Activated CD4-positive, alpha-beta memory T cell treated with anti-CD3 and anti-CD28 coated beads, Interleukin-2, amount 10 ng/mL, durations not matched to agents 7 days and 5 days (primary cell): Measurements from ENCODE around the gene LRP8. TPM values are rescaled to one million over a fixed set of nuclear protein-coding genes. Genes with fewer than 3 reads are reported as not detected.
A peak's percentile ranks its signal among the peaks of the same experiment; 100 is the strongest.

Experiments used
- CTCF ChIA-PET: fragments of 350-600 bp; sonication (Branson Sonifier 250); formaldehyde crosslinking; loops from one replicate; lab custom pipeline; 2021; ENCODE audit warnings: antibody characterized with exemption, inconsistent platforms; lab: Charles Lee
- POLR2A ChIA-PET: fragments of 350-600 bp; sonication (Branson Sonifier 250); formaldehyde crosslinking; loops from one replicate; lab custom pipeline; 2021; ENCODE audit warnings: antibody characterized with exemption; lab: Charles Lee
- DNase-seq: peaks from one replicate; pipeline ENCODE4 v3.0.0-alpha.2; 2020
- H3K27ac Mint-ChIP-seq: one replicate; pipeline ENCODE4 v1.8.0; 2021; ENCODE audit warnings: mild to moderate bottlenecking, mixed read lengths
- H3K27me3 Mint-ChIP-seq: one replicate; pipeline ENCODE4 v1.8.0; 2021; ENCODE audit warnings: mixed read lengths
- H3K36me3 Mint-ChIP-seq: one replicate; pipeline ENCODE4 v1.8.0; 2021; ENCODE audit warnings: low read depth, mixed read lengths
- H3K4me1 Mint-ChIP-seq: one replicate; pipeline ENCODE4 v1.8.0; 2021; ENCODE audit warnings: mixed read lengths
- H3K4me3 Mint-ChIP-seq: one replicate; pipeline ENCODE4 v1.8.0; 2021; ENCODE audit warnings: mild to moderate bottlenecking, mixed read lengths
- H3K9me3 Mint-ChIP-seq: one replicate; pipeline ENCODE4 v1.8.0; 2021; ENCODE audit warnings: mixed read lengths
- total RNA-seq, 2 experiments: library from RNA; stranded (reverse); gene quantifications; one replicate each; pipeline ENCODE4 v1.2.3, GENCODE V29; 2021

LRP8 gene
- total RNA-seq, 2 experiments from 2014 or later = 51.5 to 52.7 TPM

GRCh38 chr1:53342735-53343470 is 15.0 kb upstream of the LRP8 start:
- ChIA-PET CTCF (interaction anchor here (1.2 kb wide), 1 partner anchor 64 kb away, joined by 5 read pairs; no protein-coding TSS in a partner anchor), POLR2A (interaction anchor here (0.6 to 1.0 kb wide), 2 partner anchors 8 to 501 kb away, joined by 3 read pairs; no protein-coding TSS in a partner anchor)
- H3K9me3 Mint-ChIP-seq = no peaks in the 10 kb centered on the region
- peak; percentile 2 for DNase-seq
- peaks cover 2% of the 10 kb centered on the region for H3K27me3 Mint-ChIP-seq
- peaks cover 17% of the 10 kb centered on the region for H3K36me3 Mint-ChIP-seq
- no peak overlapping the region for H3K4me3 Mint-ChIP-seq
- no peak overlapping the region for H3K27ac Mint-ChIP-seq
- no peaks in the 10 kb centered on the region for H3K4me1 Mint-ChIP-seq

- ChIA-PET POLR2A (no interaction called here), CTCF (no interaction called here)
- Mint-ChIP-seq H3K9me3 (no peaks in the 10 kb centered on the region), H3K27me3 (peaks cover 2% of the 10 kb centered on the region), H3K4me3 (no peak overlapping the region), H3K27ac (no peak overlapping the region), H3K36me3 (peaks cover 18% of the 10 kb centered on the region), H3K4me1 (no peaks in the 10 kb centered on the region)
- peak; percentile 7 for DNase-seq
Observed at GRCh38 chr1:53341961-53342707, 14.3 kb upstream of the LRP8 start.

GRCh38 chr1:53341521-53341895 is 13.6 kb upstream of the LRP8 start:
- ChIA-PET CTCF (no interaction called here), POLR2A (no interaction called here)
- peaks cover 18% of the 10 kb centered on the region for H3K36me3 Mint-ChIP-seq

GRCh38 chr1:53340660-53341520 is 13.0 kb upstream of the LRP8 start:
- no peaks in the 10 kb centered on the region for H3K9me3 Mint-ChIP-seq
- peaks cover 1% of the 10 kb centered on the region for H3K4me1 Mint-ChIP-seq
- no peak overlapping the region for H3K27ac Mint-ChIP-seq
- H3K36me3 Mint-ChIP-seq = peaks cover 19% of the 10 kb centered on the region
- ChIA-PET CTCF (no interaction called here), POLR2A (interaction anchor here (0.8 kb wide), 1 partner anchor 18 kb away, joined by 3 read pairs; no protein-coding TSS in a partner anchor)
- peak; percentile 10 for DNase-seq
- peaks cover 2% of the 10 kb centered on the region for H3K27me3 Mint-ChIP-seq
- H3K4me3 Mint-ChIP-seq = no peak overlapping the region

More at GRCh38 chr1:53341521-53341895, 13.6 kb upstream of the LRP8 start:
- DNase-seq = peak; percentile 12
- Mint-ChIP-seq H3K4me3 (no peak overlapping the region), H3K4me1 (no peaks in the 10 kb centered on the region), H3K9me3 (no peaks in the 10 kb centered on the region), H3K27me3 (peaks cover 2% of the 10 kb centered on the region), H3K27ac (no peak overlapping the region)

- no peak overlapping the region for H3K4me3 Mint-ChIP-seq
- peaks cover 10% of the 10 kb centered on the region for H3K4me1 Mint-ChIP-seq
- DNase-seq = peak; percentile 11
- no peaks in the 10 kb centered on the region for H3K27me3 Mint-ChIP-seq
- ChIA-PET CTCF (no interaction called here), POLR2A (no interaction called here)
- no peak overlapping the region for H3K27ac Mint-ChIP-seq
- H3K36me3 Mint-ChIP-seq = peaks cover 22% of the 10 kb centered on the region
- H3K9me3 Mint-ChIP-seq = no peaks in the 10 kb centered on the region
Observed at GRCh38 chr1:53339736-53340635, 12.1 kb upstream of the LRP8 start.

- H3K27me3 Mint-ChIP-seq = no peaks in the 10 kb centered on the region
- CTCF ChIA-PET = no interaction called here
- no peak overlapping the region for H3K4me3 Mint-ChIP-seq
- H3K4me1 Mint-ChIP-seq = peaks cover 18% of the 10 kb centered on the region
- no peak overlapping the region for H3K27ac Mint-ChIP-seq
- DNase-seq = no peak
- POLR2A ChIA-PET = no interaction called here
- H3K9me3 Mint-ChIP-seq = no peaks in the 10 kb centered on the region
- peaks cover 22% of the 10 kb centered on the region for H3K36me3 Mint-ChIP-seq
Observed at GRCh38 chr1:53338423-53338822, 10.6 kb upstream of the LRP8 start.

GRCh38 chr1:53337499-53337898 is 9.6 kb upstream of the LRP8 start:
- no peaks in the 10 kb centered on the region for H3K9me3 Mint-ChIP-seq
- ChIA-PET POLR2A (interaction anchor here (3.2 kb wide), 1 partner anchor 11 kb away, joined by 13 read pairs; no protein-coding TSS in a partner anchor), CTCF (no interaction called here)
- H3K27ac Mint-ChIP-seq = no peak overlapping the region
- H3K4me1 Mint-ChIP-seq = peaks cover 18% of the 10 kb centered on the region
- H3K27me3 Mint-ChIP-seq = no peaks in the 10 kb centered on the region
- H3K4me3 Mint-ChIP-seq = no peak overlapping the region
- peaks cover 22% of the 10 kb centered on the region for H3K36me3 Mint-ChIP-seq
- no peak for DNase-seq

GRCh38 chr1:53336146-53336545 is 8.3 kb upstream of the LRP8 start:
- peak; percentile 9 for DNase-seq
- H3K4me1 Mint-ChIP-seq = peaks cover 18% of the 10 kb centered on the region
- no peaks in the 10 kb centered on the region for H3K27me3 Mint-ChIP-seq
- H3K27ac Mint-ChIP-seq = no peak overlapping the region
- no peak overlapping the region for H3K4me3 Mint-ChIP-seq
- ChIA-PET POLR2A (interaction anchor here (0.9 to 3.2 kb wide), 4 partner anchors 10 to 33 kb away, joined by 3 to 13 read pairs (median 4); no protein-coding TSS in a partner anchor), CTCF (no interaction called here)
- H3K9me3 Mint-ChIP-seq = no peaks in the 10 kb centered on the region
- peaks cover 17% of the 10 kb centered on the region for H3K36me3 Mint-ChIP-seq

- no peak overlapping the region for H3K4me3 Mint-ChIP-seq
- CTCF ChIA-PET = no interaction called here
- POLR2A ChIA-PET = interaction anchor here (1.0 to 3.2 kb wide), 4 partner anchors 8 to 12 kb away, joined by 3 to 13 read pairs (median 4); no protein-coding TSS in a partner anchor
Observed at GRCh38 chr1:53335661-53336060, 7.8 kb upstream of the LRP8 start.

GRCh38 chr1:53334781-53335180 is 6.9 kb upstream of the LRP8 start:
- H3K27ac Mint-ChIP-seq = peak overlapping the region; percentile 8
- H3K36me3 Mint-ChIP-seq = peaks cover 13% of the 10 kb centered on the region
- H3K9me3 Mint-ChIP-seq = no peaks in the 10 kb centered on the region
- H3K27me3 Mint-ChIP-seq = no peaks in the 10 kb centered on the region
- DNase-seq = peak; percentile 16
- CTCF ChIA-PET = no interaction called here
- no peak overlapping the region for H3K4me3 Mint-ChIP-seq
- POLR2A ChIA-PET = interaction anchor here (1.0 to 3.2 kb wide), 3 partner anchors 8 to 12 kb away, joined by 3 to 13 read pairs (median 4); no protein-coding TSS in a partner anchor
- H3K4me1 Mint-ChIP-seq = peaks cover 25% of the 10 kb centered on the region

More at GRCh38 chr1:53335661-53336060, 7.8 kb upstream of the LRP8 start:
- H3K9me3 Mint-ChIP-seq = no peaks in the 10 kb centered on the region
- H3K36me3 Mint-ChIP-seq = peaks cover 16% of the 10 kb centered on the region
- no peak for DNase-seq
- no peaks in the 10 kb centered on the region for H3K27me3 Mint-ChIP-seq
- no peak overlapping the region for H3K27ac Mint-ChIP-seq
- H3K4me1 Mint-ChIP-seq = peaks cover 20% of the 10 kb centered on the region

- DNase-seq = peak; percentile 3
- H3K4me3 Mint-ChIP-seq = no peak overlapping the region
- H3K9me3 Mint-ChIP-seq = no peaks in the 10 kb centered on the region
- H3K27ac Mint-ChIP-seq = no peak overlapping the region
- peaks cover 30% of the 10 kb centered on the region for H3K4me1 Mint-ChIP-seq
- H3K27me3 Mint-ChIP-seq = no peaks in the 10 kb centered on the region
- CTCF ChIA-PET = interaction anchor here (1.3 kb wide), 1 partner anchor 56 kb away, joined by 3 read pairs; no protein-coding TSS in a partner anchor
- peaks cover 13% of the 10 kb centered on the region for H3K36me3 Mint-ChIP-seq
- POLR2A ChIA-PET = interaction anchor here (0.9 to 3.2 kb wide), 2 partner anchors 8 to 15 kb away, joined by 3 to 13 read pairs; no protein-coding TSS in a partner anchor
Observed at GRCh38 chr1:53334312-53334711, 6.4 kb upstream of the LRP8 start.
